ENCODE measurements around the gene PHACTR3.

PHACTR3 gene

GRCh38 chr20:59587570-59587969, 16.8 kb upstream of the PHACTR3 start:
- in situ Hi-C loops (cut with MboI; ENCODE audit: low sequenced_read_pairs) = no loop called here

- in situ Hi-C loops (cut with MboI; ENCODE audit: low sequenced_read_pairs) = no loop called here
Observed at GRCh38 chr20:59588236-59588855, 16.0 kb upstream of the PHACTR3 start.

- in situ Hi-C loops (cut with MboI; ENCODE audit: low sequenced_read_pairs) = no loop called here
Observed at GRCh38 chr20:59589086-59589684, 15.2 kb upstream of the PHACTR3 start.

- in situ Hi-C loops (cut with MboI; ENCODE audit: low sequenced_read_pairs) = loop anchor here (10.0 kb wide), 1 partner anchor 154 kb away; no protein-coding TSS in a partner anchor
Observed at GRCh38 chr20:59591061-59591460, 13.3 kb upstream of the PHACTR3 start.

GRCh38 chr20:59596690-59597089, 7.7 kb upstream of the PHACTR3 start:
- in situ Hi-C loops (cut with MboI; ENCODE audit: low sequenced_read_pairs) = loop anchor here (10.0 kb wide), 1 partner anchor 148 kb away; no protein-coding TSS in a partner anchor

GRCh38 chr20:59597240-59597639, 7.1 kb upstream of the PHACTR3 start:
- in situ Hi-C loops (cut with MboI; ENCODE audit: low sequenced_read_pairs) = loop anchor here (10.0 kb wide), 1 partner anchor 148 kb away; no protein-coding TSS in a partner anchor

GRCh38 chr20:59598625-59599310, 5.6 kb upstream of the PHACTR3 start:
- in situ Hi-C loops (cut with MboI; ENCODE audit: low sequenced_read_pairs) = loop anchor here (10.0 kb wide), 1 partner anchor 146 kb away; no protein-coding TSS in a partner anchor

- in situ Hi-C loops (cut with MboI; ENCODE audit: low sequenced_read_pairs) = loop anchor here (10.0 kb wide), 1 partner anchor 145 kb away; no protein-coding TSS in a partner anchor
Observed at GRCh38 chr20:59599941-59600340, 4.4 kb upstream of the PHACTR3 start.

- in situ Hi-C loops (cut with MboI; ENCODE audit: low sequenced_read_pairs) = no loop called here
Observed at GRCh38 chr20:59600472-59600871, 3.9 kb upstream of the PHACTR3 start.

- in situ Hi-C loops (cut with MboI; ENCODE audit: low sequenced_read_pairs) = no loop called here
Observed at GRCh38 chr20:59602546-59603080, 1.7 kb upstream of the PHACTR3 start.

GRCh38 chr20:59603176-59603575, 1.2 kb upstream of the PHACTR3 start:
- in situ Hi-C loops (cut with MboI; ENCODE audit: low sequenced_read_pairs) = no loop called here

- in situ Hi-C loops (cut with MboI; ENCODE audit: low sequenced_read_pairs) = no loop called here
Observed at GRCh38 chr20:59604741-59605600, 631 bp downstream of the PHACTR3 start.

- in situ Hi-C loops (cut with MboI; ENCODE audit: low sequenced_read_pairs) = no loop called here
Observed at GRCh38 chr20:59605601-59606364, 1.4 kb downstream of the PHACTR3 start.

GRCh38 chr20:59606566-59606965, 2.2 kb downstream of the PHACTR3 start:
- in situ Hi-C loops (cut with MboI; ENCODE audit: low sequenced_read_pairs) = no loop called here

- in situ Hi-C loops (cut with MboI; ENCODE audit: low sequenced_read_pairs) = no loop called here
Observed at GRCh38 chr20:59608396-59608795, 4.1 kb downstream of the PHACTR3 start.

- in situ Hi-C loops (cut with MboI; ENCODE audit: low sequenced_read_pairs) = no loop called here
Observed at GRCh38 chr20:59608871-59609270, 4.5 kb downstream of the PHACTR3 start.

- in situ Hi-C loops (cut with MboI; ENCODE audit: low sequenced_read_pairs) = no loop called here
Observed at GRCh38 chr20:59611286-59611685, 6.9 kb downstream of the PHACTR3 start.

GRCh38 chr20:59613861-59614260, 9.5 kb downstream of the PHACTR3 start:
- in situ Hi-C loops (cut with MboI; ENCODE audit: low sequenced_read_pairs) = no loop called here

- in situ Hi-C loops (cut with MboI; ENCODE audit: low sequenced_read_pairs) = no loop called here
Observed at GRCh38 chr20:59614714-59615113, 10.4 kb downstream of the PHACTR3 start.

GRCh38 chr20:59616306-59616705, 12.0 kb downstream of the PHACTR3 start:
- in situ Hi-C loops (cut with MboI; ENCODE audit: low sequenced_read_pairs) = no loop called here

Measured in HL-60/S4 treated with retinoic acid at 250 ng/mL for 4 days and 3 days (cell line).